Loucy (cell line): Measurements from ENCODE around the gene UMODL1.

ENCODE experiments used
- EZH2phosphoT487 ChIP-seq: fragments of 200-600 bp; IDR thresholded peaks from 2 replicates; pipeline ENCODE4 v1.6.1; 2018; ENCODE audit warnings: antibody characterized with exemption, mild to moderate bottlenecking, moderate library complexity, borderline replicate concordance
- TF ChIP-seq, protein P1 (sequence below): fragments of 200-600 bp; sonication (generic); conservative IDR thresholded peaks from 2 replicates; pipeline ENCODE4 v1.5.1; 2014; ENCODE audit warnings: mild to moderate bottlenecking, antibody characterized with exemption, low read length

DNA sequence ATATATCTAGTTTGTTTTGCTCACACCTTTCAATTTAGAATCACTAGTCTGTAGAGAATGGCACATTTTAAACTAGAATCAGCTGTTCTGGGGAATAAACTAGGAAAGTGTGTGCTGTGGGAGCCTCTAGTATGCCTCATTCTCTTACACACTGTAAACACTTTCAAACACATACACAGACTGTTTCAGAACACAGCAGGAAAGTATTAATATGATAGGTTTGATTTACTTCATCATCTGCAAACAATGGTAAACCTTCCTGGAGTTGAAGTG, 80.8 kb downstream of the UMODL1 start:
- TF ChIP-seq, protein P1, sequence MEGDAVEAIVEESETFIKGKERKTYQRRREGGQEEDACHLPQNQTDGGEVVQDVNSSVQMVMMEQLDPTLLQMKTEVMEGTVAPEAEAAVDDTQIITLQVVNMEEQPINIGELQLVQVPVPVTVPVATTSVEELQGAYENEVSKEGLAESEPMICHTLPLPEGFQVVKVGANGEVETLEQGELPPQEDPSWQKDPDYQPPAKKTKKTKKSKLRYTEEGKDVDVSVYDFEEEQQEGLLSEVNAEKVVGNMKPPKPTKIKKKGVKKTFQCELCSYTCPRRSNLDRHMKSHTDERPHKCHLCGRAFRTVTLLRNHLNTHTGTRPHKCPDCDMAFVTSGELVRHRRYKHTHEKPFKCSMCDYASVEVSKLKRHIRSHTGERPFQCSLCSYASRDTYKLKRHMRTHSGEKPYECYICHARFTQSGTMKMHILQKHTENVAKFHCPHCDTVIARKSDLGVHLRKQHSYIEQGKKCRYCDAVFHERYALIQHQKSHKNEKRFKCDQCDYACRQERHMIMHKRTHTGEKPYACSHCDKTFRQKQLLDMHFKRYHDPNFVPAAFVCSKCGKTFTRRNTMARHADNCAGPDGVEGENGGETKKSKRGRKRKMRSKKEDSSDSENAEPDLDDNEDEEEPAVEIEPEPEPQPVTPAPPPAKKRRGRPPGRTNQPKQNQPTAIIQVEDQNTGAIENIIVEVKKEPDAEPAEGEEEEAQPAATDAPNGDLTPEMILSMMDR: no peak
- no peak for TF ChIP-seq EZH2phosphoT487
